Karpas-422 (cell line): ENCODE results near the gene OR10H5. TPM values are rescaled to one million over a fixed set of nuclear protein-coding genes. Genes with fewer than 3 reads are reported as not detected.
"Not testable (repeated sequence)": the region's sequence is repeated elsewhere in the genome, so short reads cannot be mapped to it uniquely, and the experiment has no call there.

ENCODE experiments used
- DNase-seq: peaks from one replicate; pipeline ENCODE4 v3.0.0-alpha.2; 2015
- H2AFZ ChIP-seq: fragments of 200-600 bp; sonication (generic); 2 replicates; pipeline ENCODE4 v1.6.1; 2014; ENCODE audit warnings: antibody characterized with exemption, low read length, mixed read lengths
- H3K27ac ChIP-seq: fragments of 200-600 bp; sonication (generic); 2 replicates; pipeline ENCODE4 v1.5.1; 2014; ENCODE audit warnings: mild to moderate bottlenecking, low read length, moderate library complexity
- H3K27me3 ChIP-seq: fragments of 200-600 bp; sonication (generic); 2 replicates; pipeline ENCODE4 v1.6.1; 2014; ENCODE audit warnings: low read length, mixed read lengths
- H3K36me3 ChIP-seq: fragments of 200-600 bp; sonication (generic); 2 replicates; pipeline ENCODE4 v1.6.1; 2014; ENCODE audit warnings: low read length, mixed read lengths; ENCODE audit not compliant: insufficient read depth
- H3K4me1 ChIP-seq: fragments of 200-600 bp; sonication (generic); 2 replicates; pipeline ENCODE4 v1.6.1; 2014; ENCODE audit warnings: mild to moderate bottlenecking, low read length, mixed read lengths
- H3K4me2 ChIP-seq: fragments of 200-600 bp; sonication (generic); 2 replicates; pipeline ENCODE4 v1.6.1; 2014; ENCODE audit warnings: low read length, low read depth, mild to moderate bottlenecking; ENCODE audit not compliant: poor library complexity, severe bottlenecking
- H3K4me3 ChIP-seq: fragments of 200-600 bp; sonication (generic); 2 replicates; pipeline ENCODE4 v1.5.1; 2014; ENCODE audit warnings: mild to moderate bottlenecking, antibody characterized with exemption, low read length, mixed read lengths
- H3K79me2 ChIP-seq: fragments of 200-600 bp; sonication (generic); 2 replicates; pipeline ENCODE4 v1.6.1; 2014; ENCODE audit warnings: mild to moderate bottlenecking, low read length, mixed read lengths
- H3K9ac ChIP-seq: fragments of 200-600 bp; sonication (generic); 2 replicates; pipeline ENCODE4 v1.6.0; 2014; ENCODE audit warnings: low read length
- H3K9me2 ChIP-seq: fragments of 200-600 bp; sonication (generic), shearing (Covaris generic); replicated peaks from 2 replicates; pipeline ENCODE4 v1.6.0; 2014; ENCODE audit warnings: mild to moderate bottlenecking, low read length, moderate library complexity; ENCODE audit not compliant: insufficient read depth
- H3K9me3 ChIP-seq: fragments of 300-700, 200-600 bp; sonication (generic); 2 replicates; pipeline ENCODE4 v1.6.1; 2014; ENCODE audit warnings: low read length, mixed read lengths
- H4K20me1 ChIP-seq: fragments of 200-600 bp; sonication (generic); 2 replicates; pipeline ENCODE4 v1.6.1; 2014; ENCODE audit warnings: mild to moderate bottlenecking, antibody characterized with exemption, low read length, low read depth; ENCODE audit not compliant: insufficient read depth
- total RNA-seq: library from RNA; depleted of rRNA; stranded (reverse); fragments of >200 nt; shearing (Covaris generic); gene quantifications from 2 replicates; pipeline ENCODE4 v1.2.3, GENCODE V29; 2014; ENCODE audit warnings: low replicate concordance

Gene OR10H5
- total RNA-seq, 1 experiment from 2014 or later: not detected

GRCh38 chr19:15820646-15821045 is 33.2 kb downstream of the OR10H5 start:
- H4K20me1 ChIP-seq: no peaks in the 10 kb centered on the region
- no peak overlapping the region for H3K9ac ChIP-seq
- H3K27me3 ChIP-seq: no peaks in the 10 kb centered on the region
- no peak overlapping the region for H2AFZ ChIP-seq
- H3K36me3 ChIP-seq: no peaks in the 10 kb centered on the region
- no peak for DNase-seq
- H3K79me2 ChIP-seq: no peaks in the 10 kb centered on the region
- no peak overlapping the region for H3K27ac ChIP-seq
- no peaks in the 10 kb centered on the region for H3K4me1 ChIP-seq
- H3K4me3 ChIP-seq: no peak overlapping the region
- no peak overlapping the region for H3K4me2 ChIP-seq
- no peaks in the 10 kb centered on the region for H3K9me2 ChIP-seq
- H3K9me3 ChIP-seq: no peaks in the 10 kb centered on the region

- H2AFZ ChIP-seq: no peak overlapping the region
- no peaks in the 10 kb centered on the region for H4K20me1 ChIP-seq
- no peak overlapping the region for H3K9ac ChIP-seq
- DNase-seq: no peak
- no peaks in the 10 kb centered on the region for H3K9me3 ChIP-seq
- H3K4me1 ChIP-seq: no peaks in the 10 kb centered on the region
- no peak overlapping the region for H3K4me2 ChIP-seq
- no peaks in the 10 kb centered on the region for H3K79me2 ChIP-seq
- H3K27me3 ChIP-seq: no peaks in the 10 kb centered on the region
- H3K9me2 ChIP-seq: no peaks in the 10 kb centered on the region
- H3K27ac ChIP-seq: no peak overlapping the region
- no peak overlapping the region for H3K4me3 ChIP-seq
- no peaks in the 10 kb centered on the region for H3K36me3 ChIP-seq
Measured at GRCh38 chr19:15825753-15826152, 38.3 kb downstream of the OR10H5 start.

- no peak overlapping the region for H2AFZ ChIP-seq
- H3K4me2 ChIP-seq: no peak overlapping the region
- no peaks in the 10 kb centered on the region for H3K4me1 ChIP-seq
- H3K27me3 ChIP-seq: no peaks in the 10 kb centered on the region
- no peak for DNase-seq
- no peaks in the 10 kb centered on the region for H4K20me1 ChIP-seq
- H3K9me3 ChIP-seq: no peaks in the 10 kb centered on the region
- no peaks in the 10 kb centered on the region for H3K36me3 ChIP-seq
- H3K27ac ChIP-seq: no peak overlapping the region
- no peak overlapping the region for H3K9ac ChIP-seq
- H3K4me3 ChIP-seq: no peak overlapping the region
- no peaks in the 10 kb centered on the region for H3K79me2 ChIP-seq
- no peaks in the 10 kb centered on the region for H3K9me2 ChIP-seq
Measured at GRCh38 chr19:15828121-15828610, 40.7 kb downstream of the OR10H5 start.

GRCh38 chr19:15828611-15829305 is 41.3 kb downstream of the OR10H5 start:
- not testable (repeated sequence) for H3K4me2 ChIP-seq, H3K36me3 ChIP-seq, H4K20me1 ChIP-seq, DNase-seq, H3K4me1 ChIP-seq, H3K27me3 ChIP-seq, H3K4me3 ChIP-seq, H2AFZ ChIP-seq, H3K9ac ChIP-seq, H3K9me3 ChIP-seq, H3K27ac ChIP-seq, H3K79me2 ChIP-seq, H3K9me2 ChIP-seq

- H3K9ac ChIP-seq: no peak overlapping the region
- H3K79me2 ChIP-seq: no peaks in the 10 kb centered on the region
- no peak for DNase-seq
- no peaks in the 10 kb centered on the region for H3K27me3 ChIP-seq
- H2AFZ ChIP-seq: no peak overlapping the region
- H3K4me1 ChIP-seq: no peaks in the 10 kb centered on the region
- H3K9me2 ChIP-seq: no peaks in the 10 kb centered on the region
- no peak overlapping the region for H3K4me2 ChIP-seq
- H4K20me1 ChIP-seq: no peaks in the 10 kb centered on the region
- no peak overlapping the region for H3K4me3 ChIP-seq
- H3K27ac ChIP-seq: no peak overlapping the region
- H3K36me3 ChIP-seq: no peaks in the 10 kb centered on the region
- no peaks in the 10 kb centered on the region for H3K9me3 ChIP-seq
Measured at GRCh38 chr19:15829306-15829698, 41.8 kb downstream of the OR10H5 start.

DNA sequence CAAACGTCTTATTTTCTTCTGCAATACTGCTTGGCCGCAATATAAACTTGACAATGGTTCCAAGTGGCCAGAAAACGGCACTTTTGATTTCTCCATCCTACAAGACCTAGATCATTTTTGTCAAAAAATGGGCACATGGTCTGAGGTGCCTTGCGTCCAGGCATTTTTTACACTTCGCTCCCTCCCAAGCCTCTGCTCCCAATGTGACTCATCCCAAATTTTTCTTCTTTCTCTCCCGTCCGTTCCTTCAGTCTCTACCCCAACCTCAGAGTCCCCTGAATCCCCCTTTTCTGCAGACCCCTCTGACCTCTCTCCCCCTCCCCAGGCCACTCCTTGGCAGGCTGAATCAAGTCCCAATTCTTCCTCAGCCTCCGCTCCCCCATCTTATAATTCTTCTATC is 42.3 kb downstream of the OR10H5 start:
- no peak overlapping the region for H3K4me3 ChIP-seq
- H3K36me3 ChIP-seq: no peaks in the 10 kb centered on the region
- H3K4me2 ChIP-seq: no peak overlapping the region

DNA sequence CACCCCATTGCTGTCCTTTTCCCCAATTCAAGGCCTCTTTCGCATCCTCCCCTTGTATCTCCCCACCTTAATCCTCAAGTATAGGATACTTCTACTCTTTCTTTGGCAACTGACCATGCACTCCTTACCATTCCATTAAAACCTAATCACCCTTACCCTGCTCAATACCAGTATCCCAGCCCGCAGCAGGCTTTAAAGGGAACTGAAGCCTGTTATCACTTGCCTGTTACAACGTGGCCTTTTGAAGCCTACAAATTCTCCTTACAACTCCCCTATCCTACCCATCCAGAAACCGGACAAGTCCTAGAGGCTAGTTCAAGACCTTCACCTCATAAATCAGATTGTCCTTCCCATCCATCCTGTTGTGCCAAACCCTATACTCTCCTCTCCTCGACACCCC is 44.2 kb downstream of the OR10H5 start:
- Histone ChIP-seq H3K27me3 (no peaks in the 10 kb centered on the region), H3K9me2 (no peaks in the 10 kb centered on the region; the same call in 1 of the 2 replicates), H3K27ac (no peak overlapping the region), H2AFZ (no peak overlapping the region), H3K4me3 (no peak overlapping the region), H4K20me1 (no peaks in the 10 kb centered on the region), H3K79me2 (no peaks in the 10 kb centered on the region), H3K36me3 (no peaks in the 10 kb centered on the region), H3K4me2 (no peak overlapping the region), H3K4me1 (peaks cover 6% of the 10 kb centered on the region), H3K9me3 (no peaks in the 10 kb centered on the region), H3K9ac (no peak overlapping the region)
- no peak for DNase-seq

More for the DNA sequence above, 42.3 kb downstream of the OR10H5 start:
- H3K9ac ChIP-seq: no peak overlapping the region
- no peak overlapping the region for H2AFZ ChIP-seq
- no peaks in the 10 kb centered on the region for H3K4me1 ChIP-seq
- no peaks in the 10 kb centered on the region for H4K20me1 ChIP-seq
- H3K79me2 ChIP-seq: no peaks in the 10 kb centered on the region
- H3K9me2 ChIP-seq: no peaks in the 10 kb centered on the region
- no peaks in the 10 kb centered on the region for H3K27me3 ChIP-seq
- H3K9me3 ChIP-seq: no peaks in the 10 kb centered on the region
- no peak overlapping the region for H3K27ac ChIP-seq
- no peak for DNase-seq

DNA sequence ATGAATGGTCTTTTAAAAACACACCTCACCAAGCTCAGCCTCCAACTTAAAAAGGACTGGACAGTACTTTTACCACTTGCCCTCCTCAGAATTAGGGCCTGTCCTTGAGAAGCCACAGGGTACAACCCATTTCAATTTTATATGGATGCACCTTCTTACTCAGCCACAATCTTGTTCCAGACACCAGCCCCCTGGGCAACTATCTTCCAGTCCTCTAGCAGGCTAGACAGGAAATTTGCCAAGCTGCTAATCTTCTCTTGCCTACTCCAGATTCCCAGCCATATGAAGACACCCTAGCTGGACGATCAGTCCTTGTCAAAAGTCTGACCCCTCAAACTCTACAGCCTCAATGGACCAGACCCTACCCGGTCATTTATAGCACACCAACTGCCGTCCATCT is 46.8 kb downstream of the OR10H5 start:
- not testable (repeated sequence) for DNase-seq, H3K27me3 ChIP-seq, H3K79me2 ChIP-seq, H3K9me3 ChIP-seq, H3K36me3 ChIP-seq, H4K20me1 ChIP-seq, H3K9me2 ChIP-seq, H3K27ac ChIP-seq, H2AFZ ChIP-seq, H3K4me2 ChIP-seq, H3K4me3 ChIP-seq, H3K9ac ChIP-seq
- H3K4me1 ChIP-seq: peaks cover 12% of the 10 kb centered on the region
